Measurements from ENCODE around the gene MRAS.
"Not testable (repeated sequence)": the region's sequence is repeated elsewhere in the genome, so short reads cannot be mapped to it uniquely, and the experiment has no call there.

MRAS gene

GRCh38 chr3:138394156-138394555 is 45.8 kb downstream of the MRAS start:
- no peak for DNase-seq

- DNase-seq = no peak
Measured at GRCh38 chr3:138394686-138395085, 46.3 kb downstream of the MRAS start.

DNA sequence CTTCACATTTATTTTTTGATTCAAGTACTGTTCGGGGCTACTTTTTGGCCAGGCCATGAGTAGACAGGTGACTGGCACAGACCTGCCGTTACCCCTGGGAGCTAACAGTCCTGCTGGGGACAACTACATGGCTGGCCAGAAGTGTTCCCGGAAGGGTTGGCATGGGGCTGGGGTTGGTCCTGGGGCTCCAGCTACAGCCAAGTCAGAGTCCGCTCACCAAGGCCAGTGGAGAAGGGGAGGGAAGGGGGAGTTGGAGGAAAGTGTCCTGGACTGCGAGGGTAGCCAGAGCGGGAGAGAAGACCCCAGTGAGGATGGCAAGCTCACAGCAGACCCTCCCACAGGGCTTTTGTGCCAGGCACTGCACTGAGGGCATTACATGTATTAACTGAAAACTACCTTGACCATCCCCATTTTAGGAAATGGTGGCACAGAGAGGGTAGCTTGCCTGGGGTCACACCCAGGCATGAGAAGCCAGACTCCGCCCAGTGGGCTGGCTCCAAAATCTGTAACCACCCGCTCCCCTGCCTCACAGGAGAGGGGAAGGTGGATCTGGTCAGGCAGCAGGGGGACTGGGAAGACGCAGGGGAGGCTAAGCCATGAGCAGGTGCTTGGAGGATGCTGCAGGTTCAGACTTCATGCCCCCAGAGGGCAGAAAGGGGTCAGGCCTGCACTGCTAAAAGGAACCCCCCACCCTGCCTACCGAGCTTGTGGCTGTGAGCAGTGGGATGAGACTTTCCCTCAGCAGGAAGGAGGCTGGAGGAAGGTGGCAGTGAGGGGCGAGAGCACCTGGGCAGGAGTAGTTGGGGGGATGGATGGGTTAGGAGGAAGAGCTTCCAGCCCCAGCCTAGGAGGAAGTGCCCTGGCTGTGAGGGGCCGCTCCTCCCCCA is 47.7 kb downstream of the MRAS start:
- no peak for DNase-seq

GRCh38 chr3:138396752-138397410 is 48.5 kb downstream of the MRAS start:
- DNase-seq = no peak

DNA sequence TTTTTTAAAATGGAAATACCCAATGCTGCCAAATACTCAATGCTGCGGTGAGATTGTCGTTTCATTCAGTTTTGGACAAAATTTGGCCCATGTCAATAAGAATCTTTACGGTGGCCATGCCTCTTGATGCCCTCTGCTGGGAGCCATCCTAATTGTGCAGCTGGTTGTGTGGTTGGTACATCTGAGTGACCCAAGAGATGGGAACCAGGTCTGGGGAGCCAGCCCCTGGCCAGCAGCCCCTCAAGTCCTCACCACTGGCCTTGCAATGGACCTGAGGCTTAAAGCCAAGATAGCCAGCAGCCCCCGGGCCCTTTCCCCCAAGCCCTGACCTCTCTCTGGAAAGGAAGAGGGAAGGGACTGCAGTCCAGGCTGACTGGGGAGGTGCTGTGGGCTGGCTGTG is 49.6 kb downstream of the MRAS start:
- DNase-seq = no peak

DNA sequence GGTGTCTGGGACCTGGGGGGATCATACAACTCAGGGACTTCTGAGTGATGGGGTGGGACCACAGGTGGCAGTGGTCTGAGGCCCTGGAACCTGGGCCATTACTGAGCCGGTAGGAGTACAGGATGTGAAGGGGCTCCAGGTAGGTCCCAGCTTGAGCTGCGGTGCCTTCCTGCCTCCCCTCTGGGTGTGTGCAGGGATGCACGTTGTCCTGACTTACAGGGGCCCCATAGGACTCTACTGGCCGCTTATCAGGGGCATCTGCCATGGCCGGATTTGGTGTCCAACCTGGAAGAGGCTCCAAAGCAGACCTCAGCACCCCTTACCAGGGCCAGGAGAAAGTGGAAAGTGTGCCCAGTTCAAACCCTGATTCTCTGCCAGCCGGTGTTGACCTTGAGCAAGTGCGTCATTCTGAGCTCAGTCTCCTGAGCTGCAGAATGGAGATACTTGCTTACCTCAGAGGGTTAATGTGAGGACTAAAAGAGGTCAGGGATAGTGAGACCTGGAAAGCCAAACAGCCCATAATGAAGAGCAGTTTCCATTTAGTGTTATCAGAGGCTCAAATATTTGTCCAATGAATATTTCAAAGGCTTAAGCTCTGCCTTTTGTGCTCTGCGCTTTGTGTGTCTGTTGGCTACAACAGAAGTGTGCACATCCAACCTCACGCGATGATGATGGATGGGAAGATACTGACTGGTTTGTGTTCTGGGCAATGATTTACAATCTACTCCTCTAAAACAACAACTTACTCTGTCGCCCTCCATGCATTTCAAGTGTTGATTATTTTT is 50.6 kb downstream of the MRAS start:
- no peak for DNase-seq

- no peak for DNase-seq
Measured at GRCh38 chr3:138399766-138400165, 51.4 kb downstream of the MRAS start.

DNA sequence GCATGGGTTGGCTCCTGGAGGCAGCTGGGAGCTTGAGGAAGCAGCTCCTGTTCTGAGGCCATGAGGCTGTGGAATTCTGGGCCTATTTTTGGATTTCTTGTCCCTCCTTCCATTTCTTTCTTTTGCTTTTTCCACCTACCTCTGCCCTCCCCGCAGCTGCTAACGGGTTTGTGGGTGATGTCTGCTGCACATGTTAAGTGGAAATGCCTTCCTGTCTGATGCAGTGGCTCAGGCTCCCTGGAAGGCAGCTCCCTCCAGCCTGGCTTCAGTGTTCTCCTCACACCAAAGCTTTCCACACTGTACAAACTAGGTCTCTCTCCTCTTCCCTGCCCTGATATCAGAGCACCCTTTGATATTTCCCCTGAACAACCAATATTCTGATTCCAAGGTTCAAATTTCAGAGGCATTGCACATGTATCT is 52.3 kb downstream of the MRAS start:
- DNase-seq = no peak

DNA sequence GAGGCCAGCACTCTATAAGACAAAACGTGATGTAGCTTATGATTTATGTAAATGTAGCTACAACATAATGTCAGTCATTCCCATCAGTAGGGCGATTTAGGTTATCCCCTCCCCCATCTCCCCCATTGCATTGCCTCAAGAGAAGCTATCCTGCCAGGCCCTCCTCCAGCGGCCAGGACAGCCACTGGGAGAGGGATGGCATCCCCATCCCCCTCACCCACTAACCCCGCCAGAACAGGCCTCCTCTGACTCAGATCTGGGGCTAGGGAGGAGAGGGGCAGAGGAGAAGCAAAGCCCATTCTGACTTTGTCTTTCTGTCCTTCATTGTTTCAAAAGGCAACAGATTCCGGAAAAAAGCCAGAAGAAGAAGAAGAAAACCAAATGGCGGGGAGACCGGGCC is 53.5 kb downstream of the MRAS start:
- DNase-seq = no peak

DNA sequence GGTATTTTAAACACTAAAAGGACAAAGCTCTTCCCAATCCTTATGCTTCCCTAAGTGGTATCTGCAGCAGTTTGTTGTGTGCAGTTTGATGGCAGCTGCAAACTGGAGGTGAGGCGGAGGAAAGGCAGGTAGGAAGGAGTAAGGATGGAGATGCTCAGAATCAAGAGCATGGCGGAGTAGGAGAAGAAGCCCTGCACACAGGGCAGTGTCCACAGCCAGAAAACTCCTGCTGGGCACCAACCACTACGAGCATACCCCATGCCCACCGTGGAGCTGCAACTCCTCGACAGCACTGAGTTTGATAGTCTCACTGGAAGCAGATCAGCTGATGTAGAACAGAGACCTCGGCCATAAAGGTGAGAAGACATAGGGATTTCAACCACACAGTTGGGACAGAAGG is 55.7 kb downstream of the MRAS start:
- DNase-seq = no peak

GRCh38 chr3:138405001-138405400 is 56.6 kb downstream of the MRAS start:
- no peak for DNase-seq

DNA sequence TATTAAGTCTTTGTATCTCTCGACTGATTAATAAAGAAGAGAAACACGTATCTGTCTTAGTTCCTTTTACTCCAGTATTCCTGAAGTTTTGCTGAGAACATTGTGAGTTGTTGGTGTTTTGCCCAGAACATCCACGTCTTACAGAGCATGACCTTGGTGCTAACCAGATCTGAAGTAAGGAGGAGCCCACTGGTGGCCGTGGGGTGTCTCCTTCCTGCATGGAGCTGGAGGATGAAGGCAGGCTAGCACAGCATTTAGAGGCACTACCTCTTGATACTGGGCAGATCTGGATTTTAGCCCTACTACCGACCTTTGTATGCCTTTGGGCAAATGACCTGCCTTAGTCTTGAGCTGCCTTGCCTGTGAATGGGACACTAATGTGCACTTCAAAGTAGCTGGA is 57.1 kb downstream of the MRAS start:
- DNase-seq = no peak

DNA sequence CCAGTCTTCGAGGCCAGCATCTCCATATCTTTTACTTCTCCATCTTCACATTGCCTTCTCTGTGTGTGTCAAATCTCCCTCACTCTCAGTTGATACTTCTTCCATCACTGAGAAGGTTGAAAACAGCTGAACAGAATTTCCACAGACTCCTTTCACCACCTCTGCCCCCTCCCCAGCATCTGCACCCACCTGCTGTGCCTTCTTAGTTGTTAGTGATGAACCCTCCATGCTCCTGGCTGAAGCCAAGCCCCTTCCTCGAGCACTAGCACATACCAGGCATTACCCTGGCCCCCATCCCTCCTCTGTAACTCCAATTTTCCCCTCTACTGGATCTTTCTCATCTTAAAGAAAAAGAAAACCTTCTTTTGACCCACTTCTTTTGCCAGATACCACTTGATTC is 58.2 kb downstream of the MRAS start:
- DNase-seq = no peak

- no peak for DNase-seq
Measured at GRCh38 chr3:138407236-138407907, 59.0 kb downstream of the MRAS start.

DNA sequence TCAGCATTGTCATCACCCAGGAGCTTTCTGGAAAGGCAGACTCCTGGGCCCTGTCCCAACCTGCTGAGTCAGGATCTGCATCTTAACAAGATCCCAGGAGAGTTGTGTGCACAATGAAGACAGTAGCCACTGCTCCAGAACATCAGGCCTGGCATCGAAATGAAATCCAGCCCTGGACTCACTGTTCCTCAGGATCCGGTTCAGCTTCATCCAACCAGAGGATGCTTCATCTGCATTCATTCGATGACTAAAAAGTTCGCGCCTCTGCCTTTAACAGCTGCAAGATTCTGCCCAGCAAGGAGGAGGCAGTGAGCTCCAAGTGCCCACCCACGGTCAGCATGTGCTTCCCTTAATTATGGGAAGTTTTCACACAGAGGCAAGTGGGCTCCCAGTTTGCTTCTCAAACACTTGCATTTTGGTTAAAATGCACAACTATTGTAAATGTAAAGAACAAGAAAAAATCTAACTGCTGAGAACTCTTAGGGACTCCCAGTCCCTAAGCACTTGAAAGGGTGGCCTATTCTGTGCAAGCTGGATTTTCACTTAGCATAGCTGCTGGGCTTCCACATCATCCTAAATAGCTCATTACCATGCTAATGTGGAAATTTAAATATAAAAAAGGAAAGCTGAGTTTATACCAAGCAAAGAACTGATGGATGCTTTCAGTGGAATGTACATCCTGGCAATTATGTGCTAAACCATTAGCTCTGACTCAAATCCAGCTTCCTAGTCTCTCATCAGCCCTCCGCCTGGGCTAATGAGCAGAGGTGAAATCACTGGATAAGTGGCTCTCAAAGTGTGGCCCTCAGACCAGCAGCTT is 60.6 kb downstream of the MRAS start:
- no peak for DNase-seq

DNA sequence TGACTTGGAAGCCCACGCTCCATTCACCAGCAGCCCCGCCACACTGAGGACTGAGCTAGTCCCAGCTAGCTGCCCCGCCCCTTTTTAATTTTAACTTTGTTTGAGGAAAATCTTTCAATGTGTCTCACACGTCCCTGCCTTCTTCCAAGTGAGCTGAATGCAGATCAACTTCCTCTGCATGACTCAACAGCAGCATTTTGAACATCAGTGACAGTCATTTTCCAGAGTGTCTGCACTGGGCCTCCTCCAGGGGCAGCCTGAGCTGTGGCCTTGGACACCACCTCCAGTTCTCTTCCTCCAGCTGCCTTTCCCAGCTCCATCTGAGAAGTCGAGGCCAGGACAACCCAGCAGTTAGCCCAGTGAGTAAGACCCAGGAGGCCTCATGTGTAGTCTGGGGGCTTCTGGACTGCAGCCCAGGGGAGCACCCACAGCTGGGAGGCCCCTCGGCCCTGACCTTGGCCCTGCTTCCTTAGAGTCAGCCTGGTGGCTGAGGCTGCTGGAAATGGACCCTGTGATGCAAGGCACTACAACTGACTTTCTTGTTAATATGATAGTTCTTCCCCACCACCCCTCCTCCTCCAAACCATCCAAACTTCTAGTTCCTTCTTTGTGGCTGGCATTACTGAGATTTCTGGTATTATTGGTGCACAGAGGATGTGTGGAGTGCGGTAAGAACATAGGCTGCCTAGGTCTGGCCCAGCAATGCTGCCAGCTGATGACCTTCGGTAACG is 64.6 kb downstream of the MRAS start:
- no peak for DNase-seq

DNA sequence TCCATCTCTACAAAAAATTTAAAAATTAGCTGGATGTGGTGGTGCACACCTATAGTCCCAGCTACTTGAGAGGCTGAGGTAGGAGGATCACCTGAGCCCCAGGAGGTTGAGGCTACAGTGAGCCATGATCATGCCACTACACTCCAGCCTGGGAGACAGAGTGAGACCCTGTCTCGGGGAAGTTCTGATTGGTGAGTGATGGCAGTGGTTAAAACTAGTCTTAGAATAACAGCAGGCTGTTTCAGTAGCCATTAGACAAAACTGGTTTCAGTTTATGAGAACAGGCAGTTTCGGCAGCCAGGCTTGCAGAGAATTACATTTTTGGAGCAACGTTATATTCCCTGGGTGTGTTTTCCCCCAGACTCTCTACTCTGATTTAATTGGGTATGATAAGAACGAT is 67.9 kb downstream of the MRAS start:
- not testable (repeated sequence) for DNase-seq

- DNase-seq = peak; percentile 57
Measured at GRCh38 chr3:138417559-138417982, 69.2 kb downstream of the MRAS start.

- DNase-seq = no peak
Measured at GRCh38 chr3:138418601-138419206, 70.3 kb downstream of the MRAS start.

DNA sequence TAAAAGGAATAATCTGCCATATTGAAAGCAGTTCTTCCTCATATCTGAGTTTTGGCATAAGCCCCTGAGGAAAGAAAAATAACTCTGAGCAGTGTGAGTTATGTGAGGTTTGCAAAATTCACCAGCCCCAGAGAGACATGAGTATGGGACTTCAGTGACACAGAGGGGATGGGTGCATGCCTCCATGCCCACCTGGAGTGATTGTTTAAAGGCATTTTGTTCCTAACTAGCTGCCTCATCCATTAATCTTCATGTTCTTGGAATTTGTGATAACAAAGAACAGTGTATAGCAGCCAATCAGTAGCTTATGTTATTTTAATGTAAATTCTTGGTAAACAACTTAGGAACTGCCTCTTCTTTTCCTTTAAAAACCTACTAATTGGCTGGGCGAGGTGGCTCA is 74.9 kb downstream of the MRAS start:
- DNase-seq = no peak

- no peak for DNase-seq
Measured at GRCh38 chr3:138424323-138424722, 75.9 kb downstream of the MRAS start.
